ENCODE data around the gene SGCD.

DNA sequence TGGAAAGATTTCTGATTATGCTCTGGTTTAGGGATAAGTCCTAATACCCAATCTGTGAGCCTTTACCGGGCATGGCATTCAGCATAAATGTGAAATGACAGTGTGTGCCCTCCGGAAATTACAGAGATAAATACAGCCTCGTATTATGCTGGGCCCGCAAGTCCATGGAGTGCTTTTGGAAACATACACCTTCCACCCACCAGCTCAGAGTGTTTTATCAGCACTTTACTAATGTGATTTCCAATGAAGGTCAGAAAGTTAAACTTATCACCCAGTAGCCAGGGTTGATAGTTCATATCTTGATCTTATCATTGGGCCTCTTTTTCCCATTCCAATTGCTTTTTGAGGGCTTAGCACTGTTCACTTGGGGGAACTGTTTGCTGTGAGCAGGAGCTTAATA lies 94.8 kb downstream of the SGCD start:
- TF ChIP-seq POLR2A (IDR thresholded peaks at IDR 0.05; ENCODE audit: low read depth), result no peak
- TF ChIP-seq, protein P1, sequence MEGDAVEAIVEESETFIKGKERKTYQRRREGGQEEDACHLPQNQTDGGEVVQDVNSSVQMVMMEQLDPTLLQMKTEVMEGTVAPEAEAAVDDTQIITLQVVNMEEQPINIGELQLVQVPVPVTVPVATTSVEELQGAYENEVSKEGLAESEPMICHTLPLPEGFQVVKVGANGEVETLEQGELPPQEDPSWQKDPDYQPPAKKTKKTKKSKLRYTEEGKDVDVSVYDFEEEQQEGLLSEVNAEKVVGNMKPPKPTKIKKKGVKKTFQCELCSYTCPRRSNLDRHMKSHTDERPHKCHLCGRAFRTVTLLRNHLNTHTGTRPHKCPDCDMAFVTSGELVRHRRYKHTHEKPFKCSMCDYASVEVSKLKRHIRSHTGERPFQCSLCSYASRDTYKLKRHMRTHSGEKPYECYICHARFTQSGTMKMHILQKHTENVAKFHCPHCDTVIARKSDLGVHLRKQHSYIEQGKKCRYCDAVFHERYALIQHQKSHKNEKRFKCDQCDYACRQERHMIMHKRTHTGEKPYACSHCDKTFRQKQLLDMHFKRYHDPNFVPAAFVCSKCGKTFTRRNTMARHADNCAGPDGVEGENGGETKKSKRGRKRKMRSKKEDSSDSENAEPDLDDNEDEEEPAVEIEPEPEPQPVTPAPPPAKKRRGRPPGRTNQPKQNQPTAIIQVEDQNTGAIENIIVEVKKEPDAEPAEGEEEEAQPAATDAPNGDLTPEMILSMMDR (IDR thresholded peaks at IDR 0.05), result no peak
- no peak for TF ChIP-seq EP300 (IDR thresholded peaks at IDR 0.05)
